GM18873 (cell line): ENCODE results near the gene SPAG17.

ENCODE experiments used
- ATAC-seq: cut with Tn5 transposase; IDR thresholded peaks from one replicate; pipeline ENCODE4 v1.9.1; 2021; ENCODE audit warnings: mild to moderate bottlenecking, moderate library complexity, moderate number of reproducible peaks; ENCODE audit not compliant: unreplicated experiment, low FRiP score

The SPAG17 gene

GRCh38 chr1:118185084-118185832, at the start of gene SPAG17:
TSS of gene SPAG17 (minus strand) at chr1:118185228. CDS start at chr1:118185157, 71 bp downstream.
- no peak for ATAC-seq

DNA sequence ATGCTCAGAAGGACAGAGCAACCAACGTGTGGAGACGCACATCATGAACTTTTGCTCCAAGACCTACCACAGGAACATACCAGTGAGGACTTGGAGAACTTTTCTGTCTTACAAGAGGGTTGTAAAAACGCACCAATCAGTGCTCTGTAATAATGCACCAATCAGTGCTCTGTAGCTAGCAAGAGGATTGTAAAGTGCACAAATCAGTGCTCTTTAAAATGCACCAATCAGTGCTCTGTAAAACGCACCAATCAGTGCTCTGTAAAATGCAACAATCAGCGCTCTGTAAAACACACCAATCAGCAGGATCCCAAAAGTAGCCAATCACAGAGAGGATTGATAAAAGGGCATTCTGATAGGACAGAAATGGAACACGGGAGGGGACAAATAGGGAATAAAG, 40.4 kb upstream of the SPAG17 start:
- no peak for ATAC-seq

DNA sequence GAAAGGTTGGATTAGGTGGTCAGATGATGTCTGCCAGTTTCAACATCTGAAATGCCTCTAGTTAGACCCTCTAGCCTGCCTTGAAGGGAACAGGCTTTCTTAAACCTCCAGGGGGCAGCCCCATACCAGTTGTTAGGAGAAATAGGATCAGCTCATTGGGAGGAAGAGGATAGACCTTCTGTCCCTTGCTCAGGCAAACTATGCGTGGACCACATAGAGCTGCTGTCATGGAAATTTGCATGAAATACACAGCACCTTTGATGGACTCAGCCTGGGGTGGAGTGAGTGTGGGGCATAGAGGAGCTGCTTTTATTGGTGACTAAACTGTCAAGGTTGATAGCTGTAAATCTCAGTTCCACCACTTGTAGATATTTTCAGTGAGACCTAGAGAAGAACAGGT, 38.4 kb upstream of the SPAG17 start:
- no peak for ATAC-seq

DNA sequence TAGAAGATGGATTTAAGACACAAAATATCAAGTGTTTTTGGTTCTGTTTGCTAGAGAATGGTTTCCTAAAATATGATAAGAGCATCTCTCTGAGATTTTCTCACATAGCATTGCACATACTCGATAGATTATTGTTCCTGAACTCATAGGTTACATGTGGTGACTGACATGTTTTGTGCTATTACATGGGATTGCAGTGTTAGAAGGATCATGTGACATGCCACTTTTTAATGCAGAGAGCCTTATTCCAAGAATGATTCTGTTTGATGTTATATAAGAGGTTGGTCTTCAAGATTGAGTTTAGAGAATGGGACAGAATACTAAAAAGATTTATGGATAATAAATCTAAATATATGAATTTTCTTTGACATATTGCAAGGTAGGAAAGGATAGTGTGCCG, 34.4 kb upstream of the SPAG17 start:
- ATAC-seq, result no peak

DNA sequence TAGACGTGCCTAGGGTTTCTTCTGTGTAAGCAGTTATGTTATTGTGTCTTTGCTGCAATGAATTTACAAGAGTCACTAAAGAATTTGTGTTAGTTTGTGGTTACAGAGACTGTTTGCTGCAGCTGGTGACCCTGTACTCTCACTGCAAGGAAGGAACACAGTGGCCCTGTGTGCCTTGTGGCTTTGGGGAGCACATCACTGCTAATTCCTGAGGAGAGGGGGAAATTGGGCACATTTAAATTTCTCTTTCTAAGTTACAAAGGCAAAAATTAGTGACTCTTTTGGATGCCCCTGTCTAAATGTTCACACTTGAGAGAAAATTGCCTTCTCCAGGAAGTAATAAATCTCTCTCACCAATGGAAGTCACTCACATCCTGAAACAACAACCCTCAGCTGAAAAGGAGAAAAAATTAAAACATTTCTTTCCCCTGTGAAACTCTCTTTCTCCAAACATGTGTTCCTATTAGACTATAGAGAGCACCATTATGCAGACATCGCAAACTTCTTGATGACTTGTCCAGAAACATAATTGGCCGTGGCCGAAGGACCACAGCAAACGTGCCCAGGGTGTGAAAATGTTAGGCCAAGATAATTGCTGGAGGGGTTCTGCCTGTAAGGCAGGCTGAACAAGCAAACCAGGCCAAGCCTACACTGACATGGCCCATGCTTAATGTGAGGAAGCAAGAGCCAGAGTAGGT, 32.3 kb upstream of the SPAG17 start:
- no peak for ATAC-seq

DNA sequence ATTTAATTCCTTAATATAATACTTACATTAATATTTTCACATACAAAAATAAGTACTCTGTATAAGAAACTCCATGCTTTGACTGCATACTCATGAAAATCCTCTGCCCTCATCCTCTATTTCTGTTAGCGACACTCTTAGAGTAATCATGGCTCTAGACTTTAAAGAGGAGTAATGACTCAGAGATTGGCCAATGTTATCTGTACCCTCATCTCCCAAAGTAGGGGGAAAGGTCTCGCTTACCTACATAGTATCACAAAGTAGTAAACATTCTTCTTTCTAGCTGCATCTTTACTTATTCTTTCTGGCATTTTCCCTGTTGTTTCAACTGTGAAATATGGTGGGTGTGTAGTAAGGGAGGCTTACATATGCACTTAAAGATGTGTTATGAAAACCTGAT, 29.8 kb upstream of the SPAG17 start:
- no peak for ATAC-seq

GRCh38 chr1:118210723-118211110, 25.7 kb upstream of the SPAG17 start:
- ATAC-seq, result no peak

GRCh38 chr1:118210051-118210722, 25.2 kb upstream of the SPAG17 start:
- no peak for ATAC-seq

- ATAC-seq, result no peak
These were observed 24.6 kb upstream of the SPAG17 start for GRCh38 chr1:118209648-118210047.

DNA sequence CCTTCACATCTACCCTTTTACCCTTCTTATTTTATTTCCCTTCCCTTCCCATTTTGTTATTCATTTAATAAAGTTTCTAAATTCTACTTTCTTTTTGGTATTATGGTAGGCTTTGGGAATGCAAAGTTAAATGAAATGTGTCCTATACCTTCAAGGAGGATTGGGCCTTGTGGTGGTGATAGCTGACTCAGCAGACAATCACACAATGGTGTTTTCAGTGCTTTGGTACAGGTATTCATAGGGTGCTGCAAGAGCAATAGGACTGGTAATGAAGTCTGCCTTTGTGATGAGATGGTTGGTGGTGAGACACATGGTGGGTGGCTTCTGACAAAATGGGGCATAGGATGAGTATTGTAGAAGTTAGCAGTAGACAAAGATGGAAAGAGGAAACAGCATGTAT, 21.9 kb upstream of the SPAG17 start:
- no peak for ATAC-seq

DNA sequence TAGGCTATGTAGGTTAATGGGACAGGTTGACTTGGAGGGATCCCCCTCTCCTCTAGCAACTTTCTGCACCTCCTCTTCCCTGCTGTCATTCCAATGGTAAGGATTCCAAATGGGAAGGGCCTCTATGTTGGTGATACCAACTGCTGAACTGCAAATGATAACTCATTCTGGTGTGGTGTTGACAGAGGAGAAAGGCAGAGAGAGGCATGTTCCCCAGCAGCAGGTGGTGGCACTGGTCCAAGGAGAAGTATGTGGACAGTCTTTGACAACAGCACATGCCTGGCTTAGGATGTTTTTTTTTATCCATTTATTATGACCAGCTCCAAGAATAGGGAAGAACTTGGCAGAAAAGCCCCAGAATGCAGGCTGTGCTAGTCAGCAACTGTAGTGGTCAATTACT, 19.6 kb upstream of the SPAG17 start:
- ATAC-seq, result no peak

DNA sequence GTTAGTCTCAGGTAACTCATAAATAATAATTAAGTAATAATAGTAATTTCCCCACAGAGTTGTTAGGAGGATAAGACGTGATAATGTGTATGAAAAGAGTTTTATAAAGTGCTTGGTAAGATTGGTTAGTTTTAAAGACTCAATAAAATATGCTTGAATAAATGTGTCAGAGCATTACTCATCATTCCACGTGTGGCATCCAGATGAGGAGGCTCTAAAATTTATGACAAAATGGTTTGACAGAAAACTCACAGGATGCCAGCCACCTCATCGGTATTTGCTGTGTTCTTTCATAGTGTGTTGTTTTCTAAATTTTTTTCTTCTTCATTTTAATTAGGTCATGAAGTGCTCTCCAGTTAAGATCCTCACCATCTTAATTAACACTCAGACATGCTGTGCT, 19.1 kb upstream of the SPAG17 start:
- ATAC-seq, result no peak

- ATAC-seq, result no peak
These were observed 17.1 kb upstream of the SPAG17 start for GRCh38 chr1:118202076-118202608.

DNA sequence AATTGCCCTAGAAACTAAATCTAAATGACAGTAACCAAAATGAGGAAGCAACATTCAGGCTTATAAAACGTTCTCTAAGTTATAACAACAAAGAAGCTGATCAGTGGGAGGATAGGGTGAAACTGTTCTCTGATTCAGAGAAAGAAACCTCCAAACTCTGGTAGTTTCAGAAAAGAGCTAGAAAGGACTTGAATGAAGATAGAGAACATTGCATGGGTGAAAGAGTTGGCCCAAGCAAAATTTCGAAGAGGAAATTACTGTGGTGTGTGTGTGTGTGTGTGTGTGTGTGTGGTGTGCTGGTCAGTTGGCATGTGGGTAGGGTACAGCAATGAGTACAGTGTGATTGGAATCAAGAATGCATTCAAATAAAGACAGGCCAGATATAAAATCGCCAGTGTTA, 16.5 kb upstream of the SPAG17 start:
- no peak for ATAC-seq

DNA sequence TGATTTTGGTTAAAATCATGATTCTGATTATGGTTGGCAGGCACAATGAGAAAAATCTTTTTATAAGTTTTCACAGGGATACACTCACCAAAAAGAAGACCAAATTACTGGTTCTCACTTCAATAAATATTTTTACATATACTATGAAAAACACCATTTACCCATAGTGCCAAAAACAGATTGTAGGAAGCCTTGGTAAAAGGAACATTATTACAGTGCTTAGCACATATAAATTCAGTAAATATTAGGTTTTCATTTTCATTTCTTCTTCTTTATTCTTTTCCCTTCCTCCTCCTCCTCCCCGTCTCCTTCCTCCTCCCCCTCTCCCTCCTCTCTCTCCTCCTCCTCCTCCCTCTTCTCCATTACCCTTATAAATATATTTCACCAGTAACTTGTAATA, 15.8 kb upstream of the SPAG17 start:
- ATAC-seq, result no peak

GRCh38 chr1:118190561-118190960, 5.5 kb upstream of the SPAG17 start:
- ATAC-seq, result no peak

- ATAC-seq, result no peak
These were observed 4.5 kb upstream of the SPAG17 start for GRCh38 chr1:118189564-118189963.

DNA sequence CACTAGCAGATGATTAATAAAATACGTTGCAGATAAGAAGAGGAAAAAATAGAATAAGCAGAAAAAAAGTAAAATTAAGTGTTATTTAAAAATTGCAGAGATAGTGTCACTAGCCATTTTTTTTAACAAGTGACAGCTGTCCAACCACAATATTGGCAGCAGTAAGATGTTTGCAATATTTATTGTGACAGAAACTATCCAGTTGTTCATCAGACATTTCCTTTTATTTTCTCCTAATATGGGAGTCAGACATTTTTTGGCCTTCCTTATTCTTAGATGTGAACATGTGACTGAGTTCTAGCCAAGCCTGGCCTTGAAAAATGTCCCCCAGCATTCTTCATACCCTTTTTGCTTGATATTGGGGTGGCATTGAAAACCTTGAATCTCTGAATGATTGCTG, 3.4 kb upstream of the SPAG17 start:
- ATAC-seq, result no peak

DNA sequence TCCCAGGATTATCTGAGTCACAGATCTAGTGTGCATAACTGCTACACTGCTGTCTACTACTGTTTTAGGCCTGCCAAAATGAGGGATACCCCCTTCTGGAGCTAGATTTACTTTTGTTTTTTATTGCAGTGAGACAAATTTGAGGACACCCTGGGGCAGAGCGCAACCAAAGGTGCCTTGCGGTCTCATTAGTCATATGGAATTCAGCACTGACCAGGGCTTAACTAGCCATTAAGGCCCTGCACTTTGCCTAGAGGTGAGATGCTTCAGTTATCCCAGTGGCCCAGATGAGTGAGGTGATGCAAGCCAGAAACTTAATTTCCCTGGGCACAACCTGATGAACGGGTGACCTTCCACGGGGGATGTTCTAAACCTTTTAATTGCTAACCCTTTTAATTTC, 998 bp upstream of the SPAG17 start:
- no peak for ATAC-seq

GRCh38 chr1:118184739-118185083, 317 bp downstream of the SPAG17 start:
- no peak for ATAC-seq

GRCh38 chr1:118183586-118183985, 1.4 kb downstream of the SPAG17 start:
- ATAC-seq, result no peak
